ENCODE data around the gene ELAVL1. TPM values are rescaled to one million over a fixed set of nuclear protein-coding genes. Genes with fewer than 3 reads are reported as not detected.

ELAVL1 gene
- total RNA-seq: 83.5 and 87.1 TPM in 2 replicates

GRCh38 chr19:8005534-8006256 is at the start of gene ELAVL1:
ELAVL1 (minus strand) TSS chr19:8005641; CDS start chr19:7991815, 13,826 bp downstream.
- intact Hi-C loops (cut with micrococcal nuclease): loop anchor here (1.0 kb wide), 1 partner anchor 62 kb away; the partner anchor contains the start of gene TIMM44
- ChIA-PET POLR2A (interaction anchor here (0.6 to 2.2 kb wide), 8 partner anchors 62 to 509 kb away, joined by 3 to 13 read pairs (median 4); partner anchors contain the start of genes SNAPC2, TIMM44 and ZNF414), CTCF (no interaction called here)
- Mint-ChIP-seq H3K4me3 (peak within 1 kb of the TSS; percentile 89), H3K27ac (peak within 1 kb of the TSS; percentile 81), H3K27me3 (no peaks in the 10 kb centered on the region), H3K4me1 (peaks cover 38% of the 10 kb centered on the region), H3K9me3 (no peaks in the 10 kb centered on the region), H3K36me3 (ENCODE audit: low read depth) (peaks cover 9% of the 10 kb centered on the region)
- no peak for TF ChIP-seq CTCF (IDR thresholded peaks at IDR 0.05)
- DNase-seq (peak; percentile 92), ATAC-seq (ENCODE audit: low read depth) (peak; percentile 94)

GRCh38 chr19:8054169-8054568 is 48.7 kb upstream of the ELAVL1 start:
- ATAC-seq (ENCODE audit: low read depth) (no peak), DNase-seq (no peak)
- intact Hi-C loops (cut with micrococcal nuclease): loop anchor here (5.0 kb wide), 1 partner anchor 52 kb away; no protein-coding TSS in a partner anchor
- H3K36me3 Mint-ChIP-seq (ENCODE audit: low read depth): no peaks in the 10 kb centered on the region
- no peak overlapping the region for H3K27ac Mint-ChIP-seq
- TF ChIP-seq CTCF (IDR thresholded peaks at IDR 0.05): no peak
- no peak overlapping the region for H3K4me3 Mint-ChIP-seq
- POLR2A ChIA-PET: interaction anchor here (0.6 kb wide), 1 partner anchor 110 kb away, joined by 4 read pairs; no protein-coding TSS in a partner anchor
- peaks cover 2% of the 10 kb centered on the region for H3K27me3 Mint-ChIP-seq
- CTCF ChIA-PET: no interaction called here
- no peaks in the 10 kb centered on the region for H3K9me3 Mint-ChIP-seq
- H3K4me1 Mint-ChIP-seq: peaks cover 16% of the 10 kb centered on the region

- no peaks in the 10 kb centered on the region for H3K36me3 Mint-ChIP-seq (ENCODE audit: low read depth)
- H3K27ac Mint-ChIP-seq: peak within 1 kb of the TSS; percentile 19
- intact Hi-C loops (cut with micrococcal nuclease): loop anchor here (5.0 kb wide), 1 partner anchor 50 kb away; no protein-coding TSS in a partner anchor
- ATAC-seq (ENCODE audit: low read depth) (no peak), DNase-seq (no peak)
- H3K27me3 Mint-ChIP-seq: peaks cover 2% of the 10 kb centered on the region
- no peaks in the 10 kb centered on the region for H3K9me3 Mint-ChIP-seq
- TF ChIP-seq CTCF (IDR thresholded peaks at IDR 0.05): no peak
- H3K4me1 Mint-ChIP-seq: peaks cover 16% of the 10 kb centered on the region
- CTCF ChIA-PET: no interaction called here
- H3K4me3 Mint-ChIP-seq: peak within 1 kb of the TSS; percentile 12
- POLR2A ChIA-PET: no interaction called here
Measured at GRCh38 chr19:8052464-8052859, 47.0 kb upstream of the ELAVL1 start, which contains the start of gene CCL25. CCL25 (plus strand) TSS chr19:8052760; CDS start chr19:8053050, 290 bp downstream.

GRCh38 chr19:8050274-8051096 is 45.0 kb upstream of the ELAVL1 start:
- intact Hi-C loops (cut with micrococcal nuclease): loop anchor here (5.0 kb wide), 1 partner anchor 48 kb away; no protein-coding TSS in a partner anchor
- TF ChIP-seq CTCF (IDR thresholded peaks at IDR 0.05): no peak

More at GRCh38 chr19:8050274-8051096, 45.0 kb upstream of the ELAVL1 start:
- ChIA-PET CTCF (no interaction called here), POLR2A (interaction anchor here (0.7 kb wide), 1 partner anchor 954 kb away, joined by 8 read pairs; no protein-coding TSS in a partner anchor)
- Mint-ChIP-seq H3K4me3 (peak overlapping the region; percentile 68), H3K9me3 (no peaks in the 10 kb centered on the region), H3K36me3 (ENCODE audit: low read depth) (no peaks in the 10 kb centered on the region), H3K27ac (peak overlapping the region; percentile 30), H3K27me3 (peaks cover 4% of the 10 kb centered on the region), H3K4me1 (peaks cover 16% of the 10 kb centered on the region)
- peak; percentile 97 for ATAC-seq (ENCODE audit: low read depth)
- DNase-seq: peak; percentile 88
